Neuronal stem cell (in vitro differentiated cells): ENCODE data around the gene OR5H15.

Experiments used
- DNase-seq: peaks from one replicate; pipeline ENCODE4 v3.0.0-alpha.2; 2013; ENCODE audit warnings: low spot score
- H2AFZ ChIP-seq: one replicate; pipeline ENCODE4 v1.6.1; 2013; ENCODE audit warnings: mild to moderate bottlenecking, low read length, inconsistent platforms
- H2AK5ac ChIP-seq: 2 replicates; pipeline ENCODE4 v1.6.1; 2013; ENCODE audit warnings: low read depth, mild to moderate bottlenecking, inconsistent platforms, low read length, moderate library complexity, mixed read lengths
- H2BK120ac ChIP-seq: 2 replicates; pipeline ENCODE4 v1.6.1; 2013; ENCODE audit warnings: low read depth, mild to moderate bottlenecking, inconsistent platforms, low read length, moderate library complexity, mixed read lengths
- H2BK12ac ChIP-seq: one replicate; pipeline ENCODE4 v1.6.1; 2013; ENCODE audit warnings: low read length, inconsistent platforms
- H2BK15ac ChIP-seq: 2 replicates; pipeline ENCODE4 v1.6.1; 2013; ENCODE audit warnings: mild to moderate bottlenecking, low read length, inconsistent platforms, mixed read lengths
- H2BK5ac ChIP-seq: one replicate; pipeline ENCODE4 v1.6.1; 2013; ENCODE audit warnings: inconsistent platforms, mild to moderate bottlenecking, low read length, moderate library complexity
- H3K14ac ChIP-seq: one replicate; pipeline ENCODE4 v1.6.1; 2013; ENCODE audit warnings: low read length, inconsistent platforms
- H3K18ac ChIP-seq: 2 replicates; pipeline ENCODE4 v1.6.1; 2013; ENCODE audit warnings: low read length, inconsistent platforms
- H3K23ac ChIP-seq: 2 replicates; pipeline ENCODE4 v1.6.1; 2013; ENCODE audit warnings: low read depth, mild to moderate bottlenecking, mixed read lengths, low read length, inconsistent platforms; ENCODE audit not compliant: poor library complexity
- H3K27ac ChIP-seq: replicated peaks from 3 replicates; pipeline ENCODE4 v1.5.1; 2013; ENCODE audit warnings: low read length, inconsistent platforms
- H3K27me3 ChIP-seq, 3 experiments: 2 replicates each; pipeline ENCODE4 v1.6.1; 2013; ENCODE audit warnings: low read length in 3 of 3, mild to moderate bottlenecking in 2 of 3, inconsistent platforms in 1 of 3, low read depth in 1 of 3, mixed read lengths in 1 of 3, moderate library complexity in 1 of 3; ENCODE audit not compliant: control insufficient read depth in 3 of 3, insufficient read depth in 3 of 3
- H3K36me3 ChIP-seq, 2 donors: replicated peaks in 1 of 2; 2 replicates each; pipeline ENCODE4 v1.6.1; 2013; ENCODE audit warnings: low read length in 2 of 2; ENCODE audit not compliant: control insufficient read depth in 2 of 2, insufficient read depth in 2 of 2
- H3K4ac ChIP-seq: 2 replicates; pipeline ENCODE4 v1.6.1; 2013; ENCODE audit warnings: inconsistent platforms, mild to moderate bottlenecking, low read length, moderate library complexity
- H3K4me1 ChIP-seq, 2 donors: 1 replicate in 1 of 2; 2 replicates in 1 of 2; pipeline ENCODE4 v1.6.1; 2013; ENCODE audit warnings: low read length in 2 of 2, low read depth in 1 of 2; ENCODE audit not compliant: control insufficient read depth in 2 of 2, insufficient read depth in 1 of 2
- H3K4me2 ChIP-seq: one replicate; pipeline ENCODE4 v1.6.1; 2013; ENCODE audit warnings: mild to moderate bottlenecking, low read length, inconsistent platforms; ENCODE audit not compliant: insufficient read depth, poor library complexity, severe bottlenecking
- H3K4me3 ChIP-seq, 2 donors: 2 replicates each; pipeline ENCODE4 v1.5.1; 2013; ENCODE audit warnings: low read length in 2 of 2, mild to moderate bottlenecking in 2 of 2, inconsistent platforms in 1 of 2, moderate library complexity in 1 of 2
- H3K79me1 ChIP-seq: one replicate; pipeline ENCODE4 v1.6.1; 2013; ENCODE audit warnings: low read depth, mild to moderate bottlenecking, inconsistent platforms, low read length, moderate library complexity
- H3K9ac ChIP-seq: one replicate; pipeline ENCODE4 v1.6.1; 2013; ENCODE audit warnings: mild to moderate bottlenecking, low read depth, low read length, inconsistent platforms; ENCODE audit not compliant: poor library complexity
- H3K9me3 ChIP-seq, 2 donors: replicated peaks in 1 of 2; 2 replicates each; pipeline versions ENCODE3 to v1.6.1; 2013; ENCODE audit warnings: low read length in 2 of 2, mild to moderate bottlenecking in 2 of 2, inconsistent platforms in 1 of 2, low read depth in 1 of 2, mixed read lengths in 1 of 2, moderate library complexity in 1 of 2; ENCODE audit not compliant: control insufficient read depth in 2 of 2, insufficient read depth in 1 of 2
- H4K8ac ChIP-seq: one replicate; pipeline ENCODE4 v1.6.1; 2013; ENCODE audit warnings: low read depth, mild to moderate bottlenecking, inconsistent platforms, low read length, moderate library complexity
- H4K91ac ChIP-seq: one replicate; pipeline ENCODE4 v1.6.1; 2013; ENCODE audit warnings: low read length, low read depth, mild to moderate bottlenecking, inconsistent platforms; ENCODE audit not compliant: poor library complexity
- WGBS, 2 donors: extraction: QIAGEN DNeasy Blood & Tissue Kit; methylation state at CpG; one replicate each; pipeline ENCODE4 v1.1.7; 2013; ENCODE audit warnings: missing lambda C conversion rate in 2 of 2, mixed read lengths in 1 of 2; ENCODE audit not compliant: insufficient read length in 2 of 2, insufficient replicate concordance in 1 of 2; ENCODE audit errors: extremely low coverage in 2 of 2; 5-methylcytosine and 5-hydroxymethylcytosine counted together

Gene OR5H15

DNA sequence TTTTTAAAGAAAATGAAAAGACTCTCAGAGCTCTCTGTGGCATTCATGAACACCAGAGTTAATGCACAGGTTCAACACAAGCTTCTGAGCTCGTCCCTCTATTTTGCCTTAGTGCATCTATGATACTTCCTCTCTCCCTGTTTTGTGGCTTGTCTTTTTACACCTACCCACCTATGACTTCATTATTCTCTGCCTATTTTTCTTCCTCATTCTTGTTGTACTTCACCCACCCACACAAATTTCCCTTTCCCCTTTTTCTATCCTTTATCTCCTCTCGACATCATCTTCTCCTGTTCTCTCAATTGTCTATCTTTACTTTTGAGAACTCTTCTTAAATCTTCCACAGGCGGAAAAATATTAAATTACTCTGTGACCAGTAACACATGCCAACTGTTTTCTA lies 48.6 kb downstream of the OR5H15 start:
- Histone ChIP-seq H3K27ac (no peak overlapping the region), H3K23ac (no peak overlapping the region), H3K4ac (no peak overlapping the region), H2BK15ac (no peak overlapping the region), H3K27me3 (no peaks in the 10 kb centered on the region), H3K9ac (no peak overlapping the region), H3K36me3 (no peaks in the 10 kb centered on the region), H3K4me1 (no peaks in the 10 kb centered on the region), H3K4me2 (no peak overlapping the region), H2BK5ac (no peak overlapping the region), H3K14ac (no peak overlapping the region), H4K91ac (no peak overlapping the region), H2BK120ac (no peak overlapping the region), H2BK12ac (no peak overlapping the region), H2AK5ac (no peak overlapping the region), H3K4me3 (no peak overlapping the region), H3K79me1 (no peaks in the 10 kb centered on the region), H2AFZ (no peak overlapping the region), H3K18ac (no peak overlapping the region), H3K9me3 (no peaks in the 10 kb centered on the region), H4K8ac (no peak overlapping the region)
- WGBS, 2 donors, result 100% methylated on average over 1 of the region's 3 CpGs
- no peak for DNase-seq
